Left lobe of liver (tissue), 2 donors: Measurements from ENCODE around the gene FRRS1L. TPM values are rescaled to one million over a fixed set of nuclear protein-coding genes. Genes with fewer than 3 reads are reported as not detected.
"Not testable (repeated sequence)": the region's sequence is repeated elsewhere in the genome, so short reads cannot be mapped to it uniquely, and the experiment has no call there.

Source experiments
- ATAC-seq: fragments of 200-7000 bp; cut with Tn5 transposase; one replicate; pipeline ENCODE4 v1.9.1; 2020; ENCODE audit warnings: mild to moderate bottlenecking, moderate library complexity
- DNase-seq: peaks from one replicate; pipeline ENCODE4 v3.0.0-alpha.2; 2020; ENCODE audit warnings: low spot score
- total RNA-seq: library from RNA; stranded (reverse); gene quantifications from one replicate; pipeline ENCODE4 v1.2.1, GENCODE V29; 2021
- donor health status: DM: no; HTN: no; CAD: no; lungs with moderate emphysema.
- donor health status: DM: no; HTN: yes; CAD: no.

Gene FRRS1L
- total RNA-seq, 1 donor from 2014 or later, result 0.03 TPM

- no peak for DNase-seq
- no peak for ATAC-seq
Observed at GRCh38 chr9:109138421-109138820, 28.6 kb downstream of the FRRS1L start.

GRCh38 chr9:109134167-109134578 lies 32.9 kb downstream of the FRRS1L start:
- no peak for ATAC-seq
- DNase-seq, result no peak

GRCh38 chr9:109133533-109133932 lies 33.5 kb downstream of the FRRS1L start:
- DNase-seq, result no peak
- no peak for ATAC-seq

GRCh38 chr9:109132567-109133021 lies 34.5 kb downstream of the FRRS1L start:
- peak; percentile 48 for ATAC-seq
- no peak for DNase-seq

- DNase-seq (no peak), ATAC-seq (peak; percentile 38)
Observed at GRCh38 chr9:109129470-109130197, 37.4 kb downstream of the FRRS1L start.

- not testable (repeated sequence) for DNase-seq, ATAC-seq
Observed at GRCh38 chr9:109126671-109127070, 40.4 kb downstream of the FRRS1L start.

- ATAC-seq (no peak), DNase-seq (no peak)
Observed at GRCh38 chr9:109124121-109124520, 42.9 kb downstream of the FRRS1L start.

- DNase-seq (no peak), ATAC-seq (no peak)
Observed at GRCh38 chr9:109122726-109123621, 44.1 kb downstream of the FRRS1L start.

GRCh38 chr9:109121232-109121796 lies 45.7 kb downstream of the FRRS1L start:
- no peak for ATAC-seq
- DNase-seq, result no peak

- DNase-seq, result no peak
- ATAC-seq, result no peak
Observed at GRCh38 chr9:109120204-109120789, 46.8 kb downstream of the FRRS1L start.

GRCh38 chr9:109119439-109120203 lies 47.4 kb downstream of the FRRS1L start, which contains the start of gene TMEM245:
TMEM245 (minus strand) TSS chr9:109119947; CDS start chr9:109119913, 34 bp downstream.
- ATAC-seq (peak; percentile 87), DNase-seq (peak; percentile 97)

- DNase-seq (peak; percentile 57), ATAC-seq (no peak)
Observed at GRCh38 chr9:109118808-109119438, 48.1 kb downstream of the FRRS1L start.

- peak; percentile 63 for DNase-seq
- ATAC-seq, result peak; percentile 33
Observed at GRCh38 chr9:109117856-109118807, 48.9 kb downstream of the FRRS1L start.

GRCh38 chr9:109115931-109116526 lies 51.0 kb downstream of the FRRS1L start:
- peak; percentile 88 for DNase-seq

GRCh38 chr9:109114670-109115069 lies 52.4 kb downstream of the FRRS1L start:
- peak; percentile 17 for ATAC-seq
- no peak for DNase-seq

More at GRCh38 chr9:109115931-109116526, 51.0 kb downstream of the FRRS1L start:
- peak; percentile 40 for ATAC-seq

- ATAC-seq (peak; percentile 2), DNase-seq (peak; percentile 48)
Observed at GRCh38 chr9:109113892-109114609, 53.0 kb downstream of the FRRS1L start.

- DNase-seq, result no peak
- ATAC-seq, result no peak
Observed at GRCh38 chr9:109113254-109113653, 53.8 kb downstream of the FRRS1L start.
